Endothelial cell of umbilical vein (primary cell): ENCODE results near the gene PIBF1.

Experiments
- POLR2AphosphoS5 ChIP-seq: IDR thresholded peaks from 2 replicates; pipeline ENCODE4 v1.6.1; 2012; ENCODE audit warnings: low read depth, mild to moderate bottlenecking, control low read depth, low read length, moderate library complexity; ENCODE audit not compliant: insufficient read depth
- TF ChIP-seq, protein P1 (sequence below), 2 donors: IDR thresholded peaks; 1 replicate in 1 of 2; 2 replicates in 1 of 2; pipeline ENCODE4 v1.5.1; 2011; ENCODE audit warnings: low read length in 2 of 2, mild to moderate bottlenecking in 2 of 2, moderate library complexity in 2 of 2, control low read depth in 1 of 2, inconsistent platforms in 1 of 2, low read depth in 1 of 2; ENCODE audit not compliant: insufficient read depth in 1 of 2; ENCODE audit errors: extremely low read depth in 1 of 2

DNA sequence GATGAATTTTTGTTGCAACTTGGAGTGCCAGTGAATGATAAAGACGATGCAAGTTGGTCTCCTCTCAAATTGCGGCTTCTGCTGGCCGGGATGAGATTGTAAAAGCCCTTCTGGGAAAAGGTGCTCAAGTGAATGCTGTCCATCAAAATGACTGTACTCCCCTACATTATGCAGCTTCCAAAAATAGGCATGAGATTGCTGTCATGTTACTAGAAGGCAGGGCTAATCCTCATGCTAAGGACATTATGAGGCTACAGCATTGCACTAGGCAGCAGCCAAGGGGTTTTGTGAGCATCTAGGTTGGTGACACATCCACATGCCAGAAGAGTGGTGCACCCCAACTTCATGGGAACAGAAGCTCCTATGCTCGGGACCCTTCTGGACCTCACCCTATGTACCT, 254.6 kb downstream of the PIBF1 start:
- TF ChIP-seq POLR2AphosphoS5 = no peak
- TF ChIP-seq, protein P1, sequence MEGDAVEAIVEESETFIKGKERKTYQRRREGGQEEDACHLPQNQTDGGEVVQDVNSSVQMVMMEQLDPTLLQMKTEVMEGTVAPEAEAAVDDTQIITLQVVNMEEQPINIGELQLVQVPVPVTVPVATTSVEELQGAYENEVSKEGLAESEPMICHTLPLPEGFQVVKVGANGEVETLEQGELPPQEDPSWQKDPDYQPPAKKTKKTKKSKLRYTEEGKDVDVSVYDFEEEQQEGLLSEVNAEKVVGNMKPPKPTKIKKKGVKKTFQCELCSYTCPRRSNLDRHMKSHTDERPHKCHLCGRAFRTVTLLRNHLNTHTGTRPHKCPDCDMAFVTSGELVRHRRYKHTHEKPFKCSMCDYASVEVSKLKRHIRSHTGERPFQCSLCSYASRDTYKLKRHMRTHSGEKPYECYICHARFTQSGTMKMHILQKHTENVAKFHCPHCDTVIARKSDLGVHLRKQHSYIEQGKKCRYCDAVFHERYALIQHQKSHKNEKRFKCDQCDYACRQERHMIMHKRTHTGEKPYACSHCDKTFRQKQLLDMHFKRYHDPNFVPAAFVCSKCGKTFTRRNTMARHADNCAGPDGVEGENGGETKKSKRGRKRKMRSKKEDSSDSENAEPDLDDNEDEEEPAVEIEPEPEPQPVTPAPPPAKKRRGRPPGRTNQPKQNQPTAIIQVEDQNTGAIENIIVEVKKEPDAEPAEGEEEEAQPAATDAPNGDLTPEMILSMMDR (IDR thresholded peaks at IDR 0.05; ENCODE audit: extremely low read depth in 1 of 2, insufficient read depth in 1 of 2, low read depth in 1 of 2, low read length in 2 of 2) = no peak
